IPS DF 6.9 (cell line): ENCODE measurements around the gene FBXL7.
A peak's percentile ranks its signal among the peaks of the same experiment; 100 is the strongest.

Experiments
- DNase-seq: peaks from one replicate; pipeline ENCODE4 v3.0.0-alpha.2; 2013; ENCODE audit warnings: low read depth, low spot score
- H3K27ac ChIP-seq: one replicate; pipeline ENCODE4 v1.5.1; 2013; ENCODE audit warnings: low read length, control low read depth
- H3K27me3 ChIP-seq: 2 replicates; pipeline ENCODE4 v1.6.1; 2013; ENCODE audit warnings: mild to moderate bottlenecking, low read length; ENCODE audit not compliant: control insufficient read depth, insufficient read depth
- H3K36me3 ChIP-seq: 2 replicates; pipeline ENCODE4 v1.6.1; 2013; ENCODE audit warnings: low read length; ENCODE audit not compliant: control insufficient read depth, insufficient read depth
- H3K4me1 ChIP-seq: 2 replicates; pipeline ENCODE4 v1.6.1; 2013; ENCODE audit warnings: low read length; ENCODE audit not compliant: control insufficient read depth, insufficient read depth
- H3K4me3 ChIP-seq: 2 replicates; pipeline ENCODE4 v1.5.1; 2013; ENCODE audit warnings: mild to moderate bottlenecking, low read length
- H3K9me3 ChIP-seq: 2 replicates; pipeline ENCODE4 v1.6.1; 2013; ENCODE audit warnings: low read length, inconsistent platforms; ENCODE audit not compliant: control insufficient read depth, insufficient read depth
- WGBS: extraction: QIAGEN DNeasy Blood & Tissue Kit; methylation state at CpG from one replicate; pipeline ENCODE4 v1.1.7; 2013; ENCODE audit warnings: mixed read lengths, missing lambda C conversion rate; ENCODE audit not compliant: insufficient read length, insufficient coverage; 5-methylcytosine and 5-hydroxymethylcytosine counted together

The FBXL7 gene

GRCh38 chr5:15501091-15501791, 1.3 kb downstream of the FBXL7 start:
- no peak for DNase-seq
- H3K4me1 ChIP-seq, result no peaks in the 10 kb centered on the region
- no peaks in the 10 kb centered on the region for H3K27me3 ChIP-seq
- no peaks in the 10 kb centered on the region for H3K36me3 ChIP-seq
- no CpG with 5 or more reads among the region's 15 CpGs for WGBS
- H3K27ac ChIP-seq, result no peak overlapping the region
- H3K9me3 ChIP-seq, result no peaks in the 10 kb centered on the region
- H3K4me3 ChIP-seq, result peak overlapping the region; percentile 61; the same call in 1 of the 2 replicates

GRCh38 chr5:15502208-15502607, 2.2 kb downstream of the FBXL7 start:
- Histone ChIP-seq H3K4me3 (no peak overlapping the region), H3K27me3 (no peaks in the 10 kb centered on the region), H3K4me1 (no peaks in the 10 kb centered on the region), H3K9me3 (no peaks in the 10 kb centered on the region), H3K36me3 (no peaks in the 10 kb centered on the region), H3K27ac (no peak overlapping the region)
- no peak for DNase-seq
- WGBS, result no CpG with 5 or more reads among the region's 5 CpGs

GRCh38 chr5:15506146-15506545, 6.2 kb downstream of the FBXL7 start:
- no peaks in the 10 kb centered on the region for H3K4me1 ChIP-seq
- H3K27me3 ChIP-seq, result no peaks in the 10 kb centered on the region
- no CpG with 5 or more reads among the region's 5 CpGs for WGBS
- H3K9me3 ChIP-seq, result no peaks in the 10 kb centered on the region
- no peak overlapping the region for H3K27ac ChIP-seq
- no peak overlapping the region for H3K4me3 ChIP-seq
- H3K36me3 ChIP-seq, result no peaks in the 10 kb centered on the region
- DNase-seq, result no peak

GRCh38 chr5:15506897-15507296, 6.9 kb downstream of the FBXL7 start:
- no CpG with 5 or more reads among the region's 3 CpGs for WGBS
- Histone ChIP-seq H3K27me3 (no peaks in the 10 kb centered on the region), H3K36me3 (no peaks in the 10 kb centered on the region), H3K4me3 (no peak overlapping the region), H3K9me3 (no peaks in the 10 kb centered on the region), H3K4me1 (no peaks in the 10 kb centered on the region), H3K27ac (no peak overlapping the region)
- DNase-seq, result no peak

GRCh38 chr5:15510092-15510491, 10.1 kb downstream of the FBXL7 start:
- no peak overlapping the region for H3K27ac ChIP-seq

GRCh38 chr5:15510831-15511230, 10.9 kb downstream of the FBXL7 start:
- Histone ChIP-seq H3K27ac (no peak overlapping the region), H3K4me3 (no peak overlapping the region), H3K36me3 (no peaks in the 10 kb centered on the region), H3K4me1 (no peaks in the 10 kb centered on the region), H3K9me3 (no peaks in the 10 kb centered on the region), H3K27me3 (no peaks in the 10 kb centered on the region)
- DNase-seq, result no peak
- no CpG with 5 or more reads among the region's 3 CpGs for WGBS

More at GRCh38 chr5:15510092-15510491, 10.1 kb downstream of the FBXL7 start:
- no peaks in the 10 kb centered on the region for H3K36me3 ChIP-seq
- no peaks in the 10 kb centered on the region for H3K4me1 ChIP-seq
- no peak overlapping the region for H3K4me3 ChIP-seq
- DNase-seq, result no peak
- no CpG with 5 or more reads among the region's 1 CpG for WGBS
- no peaks in the 10 kb centered on the region for H3K27me3 ChIP-seq
- H3K9me3 ChIP-seq, result no peaks in the 10 kb centered on the region

GRCh38 chr5:15513431-15513830, 13.5 kb downstream of the FBXL7 start:
- WGBS, result no CpG with 5 or more reads among the region's 2 CpGs
- no peak for DNase-seq
- Histone ChIP-seq H3K27me3 (no peaks in the 10 kb centered on the region), H3K4me1 (no peaks in the 10 kb centered on the region), H3K36me3 (no peaks in the 10 kb centered on the region), H3K9me3 (no peaks in the 10 kb centered on the region), H3K4me3 (no peak overlapping the region), H3K27ac (no peak overlapping the region)

GRCh38 chr5:15513911-15514310, 13.9 kb downstream of the FBXL7 start:
- no peak for DNase-seq
- Histone ChIP-seq H3K27me3 (no peaks in the 10 kb centered on the region), H3K36me3 (no peaks in the 10 kb centered on the region), H3K9me3 (no peaks in the 10 kb centered on the region), H3K27ac (no peak overlapping the region), H3K4me1 (no peaks in the 10 kb centered on the region), H3K4me3 (no peak overlapping the region)

- Histone ChIP-seq H3K27me3 (no peaks in the 10 kb centered on the region), H3K36me3 (no peaks in the 10 kb centered on the region), H3K4me1 (no peaks in the 10 kb centered on the region), H3K4me3 (no peak overlapping the region), H3K9me3 (no peaks in the 10 kb centered on the region), H3K27ac (no peak overlapping the region)
- WGBS, result no CpG with 5 or more reads among the region's 1 CpG
- DNase-seq, result no peak
These were observed 15.2 kb downstream of the FBXL7 start for GRCh38 chr5:15515229-15515628.

- H3K4me1 ChIP-seq, result no peaks in the 10 kb centered on the region
- no peak overlapping the region for H3K4me3 ChIP-seq
- no peak for DNase-seq
- H3K27ac ChIP-seq, result no peak overlapping the region
- no peaks in the 10 kb centered on the region for H3K36me3 ChIP-seq
- no peaks in the 10 kb centered on the region for H3K27me3 ChIP-seq
- no CpG with 5 or more reads among the region's 12 CpGs for WGBS
- H3K9me3 ChIP-seq, result no peaks in the 10 kb centered on the region
These were observed 16.5 kb downstream of the FBXL7 start for GRCh38 chr5:15516486-15516885.

- Histone ChIP-seq H3K4me3 (no peak overlapping the region), H3K27ac (no peak overlapping the region)
- WGBS, result no CpG with 5 or more reads among the region's 9 CpGs
These were observed 18.8 kb downstream of the FBXL7 start for GRCh38 chr5:15518786-15519185.

More at GRCh38 chr5:15518786-15519185, 18.8 kb downstream of the FBXL7 start:
- H3K36me3 ChIP-seq, result no peaks in the 10 kb centered on the region
- H3K4me1 ChIP-seq, result no peaks in the 10 kb centered on the region; the same call in 1 of the 2 replicates
- H3K9me3 ChIP-seq, result no peaks in the 10 kb centered on the region
- H3K27me3 ChIP-seq, result no peaks in the 10 kb centered on the region
- no peak for DNase-seq
